ENCODE measurements around the gene RASSF3. TPM values are rescaled to one million over a fixed set of nuclear protein-coding genes. Genes with fewer than 3 reads are reported as not detected.

The RASSF3 gene
- polyA plus RNA-seq, 3 donors: 6.6 to 77.9 (median 14.5) TPM

- DNase-seq: no peak
- Histone ChIP-seq H3K9ac (ENCODE audit: insufficient read depth, low read length, poor library complexity, severe bottlenecking) (no peak overlapping the region), H3K79me2 (ENCODE audit: insufficient read depth, low read length) (peaks cover 100% of the 10 kb centered on the region), H3K27me3 (ENCODE audit: control insufficient read depth in 2 of 2, insufficient read depth in 2 of 2, low read length in 2 of 2) (no peaks in the 10 kb centered on the region), H3K27ac (ENCODE audit: low read depth in 1 of 2, low read length in 2 of 2) (peak overlapping the region; percentile 27 to 97), H2AFZ (ENCODE audit: insufficient read depth, low read depth, low read length, poor library complexity, severe bottlenecking) (no peak overlapping the region), H3K4me1 (ENCODE audit: control insufficient read depth in 1 of 2, insufficient read depth in 2 of 2, low read length in 2 of 2) (peaks cover 82 to 91% of the 10 kb centered on the region in 2 donors), H4K20me1 (ENCODE audit: insufficient read depth, low read length) (peaks cover 91% of the 10 kb centered on the region), H3K9me3 (replicated peaks in 1 of 2; ENCODE audit: control insufficient read depth in 1 of 2, insufficient read depth in 1 of 2, low read length in 2 of 2) (no peaks in the 10 kb centered on the region), H3K4me3 (replicated peaks in 1 of 3; ENCODE audit: low read depth in 2 of 3, low read length in 3 of 3) (no peak overlapping the region), H3K36me3 (replicated peaks in 1 of 2; ENCODE audit: control insufficient read depth in 1 of 2, insufficient read depth in 2 of 2, low read length in 2 of 2) (peaks cover 14 to 38% of the 10 kb centered on the region in 2 donors), H3K4me2 (replicated peaks; ENCODE audit: extremely low read depth, low read length, poor library complexity, severe bottlenecking) (peak overlapping the region; percentile 15)
- peaks cover 74% of the 10 kb centered on the region for H3K4me1 Mint-ChIP-seq
- WGBS (ENCODE audit: insufficient coverage): 0% methylated on average over 1 of the region's 3 CpGs
- H3K27me3 Mint-ChIP-seq (ENCODE audit: low read depth in 3 of 3): peaks cover 0 to 1% (median 0%) of the 10 kb centered on the region in 3 donors
- no peak overlapping the region for H3K4me3 Mint-ChIP-seq
- H3K27ac Mint-ChIP-seq: peak overlapping the region in 5 of 7 donors; percentile 65 to 82 (median 73)
- TF ChIP-seq, protein P1, sequence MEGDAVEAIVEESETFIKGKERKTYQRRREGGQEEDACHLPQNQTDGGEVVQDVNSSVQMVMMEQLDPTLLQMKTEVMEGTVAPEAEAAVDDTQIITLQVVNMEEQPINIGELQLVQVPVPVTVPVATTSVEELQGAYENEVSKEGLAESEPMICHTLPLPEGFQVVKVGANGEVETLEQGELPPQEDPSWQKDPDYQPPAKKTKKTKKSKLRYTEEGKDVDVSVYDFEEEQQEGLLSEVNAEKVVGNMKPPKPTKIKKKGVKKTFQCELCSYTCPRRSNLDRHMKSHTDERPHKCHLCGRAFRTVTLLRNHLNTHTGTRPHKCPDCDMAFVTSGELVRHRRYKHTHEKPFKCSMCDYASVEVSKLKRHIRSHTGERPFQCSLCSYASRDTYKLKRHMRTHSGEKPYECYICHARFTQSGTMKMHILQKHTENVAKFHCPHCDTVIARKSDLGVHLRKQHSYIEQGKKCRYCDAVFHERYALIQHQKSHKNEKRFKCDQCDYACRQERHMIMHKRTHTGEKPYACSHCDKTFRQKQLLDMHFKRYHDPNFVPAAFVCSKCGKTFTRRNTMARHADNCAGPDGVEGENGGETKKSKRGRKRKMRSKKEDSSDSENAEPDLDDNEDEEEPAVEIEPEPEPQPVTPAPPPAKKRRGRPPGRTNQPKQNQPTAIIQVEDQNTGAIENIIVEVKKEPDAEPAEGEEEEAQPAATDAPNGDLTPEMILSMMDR (IDR thresholded peaks at IDR 0.05): no peak
- no peaks in the 10 kb centered on the region for H3K9me3 Mint-ChIP-seq
- intact Hi-C loops (cut with micrococcal nuclease): no loop called here
- peaks cover 30 to 47% of the 10 kb centered on the region in 2 donors for H3K36me3 Mint-ChIP-seq
Measured at GRCh38 chr12:64616201-64616600, 5.9 kb downstream of the RASSF3 start.

- TF ChIP-seq, protein P1 (IDR thresholded peaks at IDR 0.05): no peak
- Histone ChIP-seq H3K9ac (ENCODE audit: insufficient read depth, low read length, poor library complexity, severe bottlenecking) (no peak overlapping the region), H3K9me3 (replicated peaks in 1 of 2; ENCODE audit: control insufficient read depth in 1 of 2, insufficient read depth in 1 of 2, low read length in 2 of 2) (no peaks in the 10 kb centered on the region), H3K4me2 (replicated peaks; ENCODE audit: extremely low read depth, low read length, poor library complexity, severe bottlenecking) (peak overlapping the region; percentile 74), H3K4me1 (ENCODE audit: control insufficient read depth in 1 of 2, insufficient read depth in 2 of 2, low read length in 2 of 2) (peaks cover 96 to 100% of the 10 kb centered on the region in 2 donors), H3K4me3 (replicated peaks in 1 of 3; ENCODE audit: low read depth in 2 of 3, low read length in 3 of 3) (peak overlapping the region in 2 of 3 experiments; percentile 20 to 59), H3K79me2 (ENCODE audit: insufficient read depth, low read length) (peaks cover 100% of the 10 kb centered on the region), H3K27ac (ENCODE audit: low read depth in 1 of 2, low read length in 2 of 2) (peak overlapping the region; percentile 83 to 97), H3K36me3 (replicated peaks in 1 of 2; ENCODE audit: control insufficient read depth in 1 of 2, insufficient read depth in 2 of 2, low read length in 2 of 2) (peaks cover 14 to 31% of the 10 kb centered on the region in 2 donors), H2AFZ (ENCODE audit: insufficient read depth, low read depth, low read length, poor library complexity, severe bottlenecking) (no peak overlapping the region), H3K27me3 (ENCODE audit: control insufficient read depth in 2 of 2, insufficient read depth in 2 of 2, low read length in 2 of 2) (no peaks in the 10 kb centered on the region), H4K20me1 (ENCODE audit: insufficient read depth, low read length) (peaks cover 67% of the 10 kb centered on the region)
- 50% methylated on average over 1 of the region's 3 CpGs for WGBS (ENCODE audit: insufficient coverage)
- Mint-ChIP-seq H3K4me1 (peaks cover 81% of the 10 kb centered on the region), H3K4me3 (peak overlapping the region; percentile 55 to 77), H3K9me3 (no peaks in the 10 kb centered on the region), H3K27ac (peak overlapping the region; percentile 96 to 99 (median 97)), H3K36me3 (peaks cover 24 to 34% of the 10 kb centered on the region in 2 donors), H3K27me3 (ENCODE audit: low read depth in 3 of 3) (peaks cover 0 to 2% (median 0%) of the 10 kb centered on the region in 3 donors)
- intact Hi-C loops (cut with micrococcal nuclease): no loop called here
- peak; percentile 85 to 94 (median 93) for DNase-seq
Measured at GRCh38 chr12:64618953-64619590, 8.8 kb downstream of the RASSF3 start.

All from CD14-positive monocyte (primary cell).